ENCODE data around the gene FAM120A.

FAM120A gene

DNA sequence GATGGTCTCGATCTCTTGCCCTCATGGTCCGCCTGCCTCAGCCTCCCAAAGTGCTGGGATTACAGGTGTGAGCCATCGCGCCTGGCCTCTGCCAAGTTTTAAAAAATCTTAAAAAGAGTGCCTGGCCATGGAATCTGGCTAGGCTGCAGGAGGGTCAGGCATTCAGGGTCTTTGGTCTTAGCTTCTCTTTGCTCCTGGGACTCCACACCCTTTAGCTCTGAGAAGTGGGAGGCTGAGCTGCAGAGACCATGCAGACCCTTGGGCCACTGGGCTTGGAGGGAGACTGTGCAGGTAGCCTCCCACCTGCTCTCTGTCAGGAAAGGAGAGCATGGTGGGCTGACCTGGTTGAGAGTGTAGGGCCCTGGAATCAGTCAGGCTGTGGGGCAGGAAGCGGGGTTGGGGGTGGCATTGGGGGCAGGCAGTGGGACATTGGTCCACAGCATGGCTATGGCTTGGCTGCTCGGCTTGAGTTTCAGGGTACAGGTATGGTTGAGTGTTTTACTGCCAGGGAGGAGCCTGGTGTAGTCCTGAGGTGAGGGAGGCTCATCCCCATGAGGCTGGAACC lies 145.7 kb downstream of the FAM120A start:
- TF ChIP-seq, protein P1, sequence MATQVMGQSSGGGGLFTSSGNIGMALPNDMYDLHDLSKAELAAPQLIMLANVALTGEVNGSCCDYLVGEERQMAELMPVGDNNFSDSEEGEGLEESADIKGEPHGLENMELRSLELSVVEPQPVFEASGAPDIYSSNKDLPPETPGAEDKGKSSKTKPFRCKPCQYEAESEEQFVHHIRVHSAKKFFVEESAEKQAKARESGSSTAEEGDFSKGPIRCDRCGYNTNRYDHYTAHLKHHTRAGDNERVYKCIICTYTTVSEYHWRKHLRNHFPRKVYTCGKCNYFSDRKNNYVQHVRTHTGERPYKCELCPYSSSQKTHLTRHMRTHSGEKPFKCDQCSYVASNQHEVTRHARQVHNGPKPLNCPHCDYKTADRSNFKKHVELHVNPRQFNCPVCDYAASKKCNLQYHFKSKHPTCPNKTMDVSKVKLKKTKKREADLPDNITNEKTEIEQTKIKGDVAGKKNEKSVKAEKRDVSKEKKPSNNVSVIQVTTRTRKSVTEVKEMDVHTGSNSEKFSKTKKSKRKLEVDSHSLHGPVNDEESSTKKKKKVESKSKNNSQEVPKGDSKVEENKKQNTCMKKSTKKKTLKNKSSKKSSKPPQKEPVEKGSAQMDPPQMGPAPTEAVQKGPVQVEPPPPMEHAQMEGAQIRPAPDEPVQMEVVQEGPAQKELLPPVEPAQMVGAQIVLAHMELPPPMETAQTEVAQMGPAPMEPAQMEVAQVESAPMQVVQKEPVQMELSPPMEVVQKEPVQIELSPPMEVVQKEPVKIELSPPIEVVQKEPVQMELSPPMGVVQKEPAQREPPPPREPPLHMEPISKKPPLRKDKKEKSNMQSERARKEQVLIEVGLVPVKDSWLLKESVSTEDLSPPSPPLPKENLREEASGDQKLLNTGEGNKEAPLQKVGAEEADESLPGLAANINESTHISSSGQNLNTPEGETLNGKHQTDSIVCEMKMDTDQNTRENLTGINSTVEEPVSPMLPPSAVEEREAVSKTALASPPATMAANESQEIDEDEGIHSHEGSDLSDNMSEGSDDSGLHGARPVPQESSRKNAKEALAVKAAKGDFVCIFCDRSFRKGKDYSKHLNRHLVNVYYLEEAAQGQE (IDR thresholded peaks at IDR 0.05; ENCODE audit: insufficient read depth in 1 of 2, low read depth in 2 of 2, low read length in 2 of 2), result no peak
- no peak for TF ChIP-seq POLR2AphosphoS5 (IDR thresholded peaks at IDR 0.05; ENCODE audit: low read depth, low read length)
- TF ChIP-seq SIN3A (IDR thresholded peaks at IDR 0.05; ENCODE audit: borderline replicate concordance, insufficient read depth, low read length), result no peak

DNA sequence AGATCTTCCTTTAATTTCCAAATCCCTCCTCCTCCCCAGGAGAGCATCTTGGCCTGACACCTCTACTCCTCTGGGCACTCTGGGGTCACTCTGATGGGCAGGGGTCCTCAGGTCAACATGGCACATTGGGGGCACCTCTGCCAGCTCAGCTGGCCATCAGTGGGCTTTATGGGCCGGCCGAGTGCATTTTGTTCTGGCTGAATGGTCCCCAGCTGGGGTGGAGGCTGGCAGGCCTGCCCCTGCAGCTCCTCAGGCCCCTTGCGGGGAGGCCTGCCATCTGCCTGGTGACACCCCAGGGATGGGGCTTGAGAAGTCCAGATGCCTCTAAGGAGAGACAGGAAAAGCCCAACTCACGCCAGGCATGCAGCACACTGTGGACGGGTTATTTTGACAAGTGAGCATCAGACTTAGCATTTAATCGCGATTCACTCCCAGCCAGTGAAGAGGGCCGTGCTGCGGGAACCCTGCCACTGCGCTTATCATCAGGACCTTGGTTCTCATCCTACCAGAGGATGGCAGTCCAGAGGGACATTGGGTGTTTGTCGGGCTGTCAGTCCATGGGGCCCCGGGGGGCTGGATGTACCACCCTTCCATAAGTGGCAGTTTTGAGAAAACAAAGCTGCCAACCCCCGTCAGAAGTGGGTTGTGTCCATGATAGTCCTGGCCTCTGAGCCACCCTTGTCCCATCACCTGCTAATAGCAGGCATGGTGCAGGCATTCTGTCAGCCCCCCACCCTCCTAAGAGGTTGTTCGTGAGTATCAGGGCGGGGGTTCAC lies 146.6 kb downstream of the FAM120A start:
- no peak for TF ChIP-seq FOXP2 (optimal IDR thresholded peaks at IDR 0.05; ENCODE audit: borderline replicate concordance, extremely low read depth, extremely low read length, insufficient read depth)
- TF ChIP-seq SIN3A (IDR thresholded peaks at IDR 0.05; ENCODE audit: borderline replicate concordance, insufficient read depth, low read length), result no peak
- TF ChIP-seq TAF1 (IDR thresholded peaks at IDR 0.05; ENCODE audit: borderline replicate concordance, insufficient read depth, low read length), result no peak
- no peak for TF ChIP-seq POLR2AphosphoS5 (IDR thresholded peaks at IDR 0.05; ENCODE audit: low read depth, low read length)
- TF ChIP-seq, protein P1 (IDR thresholded peaks at IDR 0.05; ENCODE audit: insufficient read depth in 1 of 2, low read depth in 2 of 2, low read length in 2 of 2), result no peak

GRCh38 chr9:93598647-93599241 lies 147.3 kb downstream of the FAM120A start:
- TF ChIP-seq POLR2AphosphoS5 (IDR thresholded peaks at IDR 0.05; ENCODE audit: low read depth, low read length) (no peak), SIN3A (IDR thresholded peaks at IDR 0.05; ENCODE audit: borderline replicate concordance, insufficient read depth, low read length) (no peak), TAF1 (IDR thresholded peaks at IDR 0.05; ENCODE audit: borderline replicate concordance, insufficient read depth, low read length) (no peak), FOXP2 (optimal IDR thresholded peaks at IDR 0.05; ENCODE audit: borderline replicate concordance, extremely low read depth, extremely low read length, insufficient read depth) (no peak)
- TF ChIP-seq, protein P1 (IDR thresholded peaks at IDR 0.05; ENCODE audit: insufficient read depth in 1 of 2, low read depth in 2 of 2, low read length in 2 of 2), result no peak

DNA sequence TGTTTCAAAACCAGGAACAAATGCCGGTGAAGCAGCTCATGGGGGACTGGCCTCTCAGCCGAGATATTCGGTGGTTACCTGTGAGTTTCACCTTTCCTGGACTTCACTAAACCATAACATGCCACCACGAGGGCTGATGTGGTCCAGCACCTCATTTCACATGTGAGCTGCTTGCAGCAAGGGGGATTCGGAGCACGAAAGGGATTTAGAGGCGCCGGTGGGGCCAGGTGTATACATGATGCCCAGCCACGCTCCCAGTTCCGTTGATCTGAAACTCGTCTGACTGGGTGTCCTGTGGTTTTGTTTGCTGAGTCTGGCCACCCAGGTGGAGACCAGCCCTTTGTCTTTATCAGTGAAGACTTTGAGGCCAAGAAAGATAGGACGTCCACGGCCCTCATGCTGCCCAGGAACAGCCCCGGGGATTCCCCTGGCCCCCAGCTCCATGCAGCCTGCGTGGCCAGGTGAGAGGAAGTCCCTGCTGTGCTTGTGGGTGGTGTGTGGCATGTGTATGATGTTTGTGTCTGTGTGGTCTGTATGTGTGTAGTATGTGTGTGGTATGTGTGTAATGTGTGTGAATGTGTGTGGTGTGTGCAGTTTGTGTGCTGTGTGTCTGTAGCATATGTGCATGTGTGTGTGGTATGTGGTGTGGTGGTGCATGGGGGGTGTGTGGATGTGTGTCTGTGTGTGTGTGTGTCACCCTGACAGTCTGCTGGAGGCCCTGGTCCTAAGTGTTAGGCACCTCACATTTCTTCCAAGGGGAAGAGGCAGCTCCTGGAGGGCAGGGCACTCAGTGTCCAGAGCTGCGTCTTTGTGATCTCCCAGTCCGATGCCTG lies 148.3 kb downstream of the FAM120A start:
- TF ChIP-seq POLR2AphosphoS5 (IDR thresholded peaks at IDR 0.05; ENCODE audit: low read depth, low read length), result no peak

DNA sequence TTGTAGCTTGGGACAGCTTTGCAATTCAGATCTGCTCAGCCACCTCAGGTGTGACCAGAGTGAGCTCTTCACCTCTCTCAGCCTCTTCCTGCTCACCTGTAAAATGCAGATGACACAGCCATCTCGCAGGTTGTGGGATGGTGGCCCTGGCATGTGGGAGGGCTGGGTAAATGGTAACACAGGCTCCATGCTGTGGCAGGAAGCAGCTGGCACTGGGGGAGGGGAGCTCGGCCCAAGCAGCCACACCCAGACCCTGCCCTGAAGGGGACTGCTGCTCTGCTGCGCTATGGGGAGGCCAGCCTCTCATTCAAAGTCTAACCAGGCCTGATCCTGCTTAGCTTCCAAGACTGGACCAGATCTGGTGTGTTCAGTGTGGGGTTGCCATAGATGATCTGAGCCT lies 149.0 kb downstream of the FAM120A start:
- TF ChIP-seq, protein P1 (IDR thresholded peaks at IDR 0.05; ENCODE audit: insufficient read depth in 1 of 2, low read depth in 2 of 2, low read length in 2 of 2), result no peak
- TF ChIP-seq FOXP2 (optimal IDR thresholded peaks at IDR 0.05; ENCODE audit: borderline replicate concordance, extremely low read depth, extremely low read length, insufficient read depth) (no peak), TAF1 (IDR thresholded peaks at IDR 0.05; ENCODE audit: borderline replicate concordance, insufficient read depth, low read length) (no peak), SIN3A (IDR thresholded peaks at IDR 0.05; ENCODE audit: borderline replicate concordance, insufficient read depth, low read length) (no peak)

All from PFSK-1 (cell line).